Smooth muscle cell of bladder (primary cell): Measurements from ENCODE around the gene PRSS37. TPM values are rescaled to one million over a fixed set of nuclear protein-coding genes. Genes with fewer than 3 reads are reported as not detected.

Experiments used
- total RNA-seq: library from RNA; depleted of rRNA; stranded (reverse); fragments of >200 nt; gene quantifications from 2 replicates; pipeline ENCODE4 v1.2.3, GENCODE V29; 2014

The PRSS37 gene, protein sequence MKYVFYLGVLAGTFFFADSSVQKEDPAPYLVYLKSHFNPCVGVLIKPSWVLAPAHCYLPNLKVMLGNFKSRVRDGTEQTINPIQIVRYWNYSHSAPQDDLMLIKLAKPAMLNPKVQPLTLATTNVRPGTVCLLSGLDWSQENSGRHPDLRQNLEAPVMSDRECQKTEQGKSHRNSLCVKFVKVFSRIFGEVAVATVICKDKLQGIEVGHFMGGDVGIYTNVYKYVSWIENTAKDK
- total RNA-seq, result not detected in 2 replicates

DNA sequence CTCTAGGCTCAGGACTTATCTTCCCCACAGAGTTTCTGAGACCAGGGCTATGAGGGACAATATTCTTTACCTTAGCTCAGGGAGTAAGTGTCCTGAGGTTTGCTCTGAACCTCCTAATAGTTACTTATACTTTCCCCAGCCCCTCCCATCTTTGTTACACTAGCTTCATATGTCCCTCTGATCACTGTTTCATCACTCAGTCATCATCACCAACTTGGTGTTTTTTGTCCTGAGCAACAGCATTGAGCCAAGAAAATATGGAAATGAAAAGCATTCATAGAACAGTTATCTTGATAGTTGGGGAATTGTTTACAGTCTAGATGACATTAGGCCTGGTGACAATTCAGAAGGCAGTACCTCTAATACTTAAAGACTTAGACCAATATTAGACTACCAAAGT, at the start of gene PRSS37:
TSS of gene PRSS37 (minus strand) at position 101 of the 400 bp plus-strand sequence. CDS start 436 bp downstream, outside the sequence.

DNA sequence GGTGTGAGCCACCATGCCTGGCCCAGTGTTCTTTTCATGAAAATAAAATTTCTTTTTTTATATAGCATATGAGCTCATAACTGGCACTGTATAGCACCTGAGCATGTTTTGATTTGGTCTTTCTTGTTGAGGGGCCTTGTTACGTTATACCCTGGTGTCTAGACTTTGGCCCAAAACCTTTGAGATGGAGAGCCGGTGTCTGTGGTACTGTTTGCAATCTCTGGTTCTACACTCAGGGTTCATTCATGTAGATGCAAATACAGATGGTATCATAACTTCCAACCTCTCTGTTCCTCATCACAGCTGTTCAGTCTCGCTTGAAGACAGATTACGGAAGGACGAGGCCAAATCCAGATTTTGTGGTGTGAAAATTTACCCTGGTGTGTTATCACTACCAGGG, 51.4 kb downstream of the PRSS37 start, which contains the start of gene TAS2R5:
TSS of gene TAS2R5 (plus strand) at position 301 of the 400 bp plus-strand sequence. CDS start 145 bp downstream, outside the sequence.

Other genes starting within 250 kb of the PRSS37 start
- 6.0 and 9.4 TPM in 2 replicates for gene DENND11, start 139.3 kb downstream of the PRSS37 start, total RNA-seq
- not detected in 2 replicates for gene WEE2, start 133.1 kb downstream of the PRSS37 start, total RNA-seq
- 137 and 162 TPM in 2 replicates for gene SSBP1, start 103.1 kb downstream of the PRSS37 start, total RNA-seq
- gene TAS2R3, start 77.4 kb downstream of the PRSS37 start, total RNA-seq, result 0.85 and 1.8 TPM in 2 replicates
- 0.85 and 0.92 TPM in 2 replicates for gene TAS2R4, start 64.8 kb downstream of the PRSS37 start, total RNA-seq
- gene TAS2R5, start 51.3 kb downstream of the PRSS37 start, total RNA-seq, result 0.57 and 0.92 TPM in 2 replicates
- gene OR9A4, start 74.9 kb upstream of the PRSS37 start, total RNA-seq, result not detected in 2 replicates
- not detected in 2 replicates for gene CLEC5A, start 105.5 kb upstream of the PRSS37 start, total RNA-seq
- gene TAS2R38, start 132.3 kb upstream of the PRSS37 start, total RNA-seq, result not detected in 2 replicates
- gene MGAM, start 154.4 kb upstream of the PRSS37 start, total RNA-seq, result under 0.01 TPM in 2 replicates